ENCODE data around the gene ELP2. TPM values are rescaled to one million over a fixed set of nuclear protein-coding genes. Genes with fewer than 3 reads are reported as not detected.
"Not testable (repeated sequence)": the region's sequence is repeated elsewhere in the genome, so short reads cannot be mapped to it uniquely, and the experiment has no call there.

The ELP2 gene
- total RNA-seq, 1 experiment from 2014 or later, result 96.5 TPM

DNA sequence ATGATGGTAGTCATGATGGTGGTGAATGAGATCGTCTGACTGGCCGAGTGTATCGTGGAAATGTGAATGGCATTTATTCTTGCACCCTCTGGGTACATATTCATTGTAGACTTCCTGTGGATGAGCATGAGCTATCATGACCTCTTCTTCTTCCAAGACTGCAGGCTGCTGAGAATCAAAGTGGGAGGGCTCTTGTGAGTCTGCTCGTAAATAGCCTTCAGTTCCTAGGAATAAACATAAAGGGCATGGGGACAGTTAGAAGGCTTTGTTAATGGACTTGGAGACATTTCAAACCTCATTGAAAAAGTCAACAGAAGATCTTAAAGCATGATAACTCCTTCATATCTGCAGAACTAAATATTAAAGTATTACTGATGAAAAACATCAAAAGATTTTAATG is 15.4 kb upstream of the ELP2 start:
- ChIA-PET POLR2A (ENCODE audit: low non-redundant PET) (no interaction called here), CTCF (no interaction called here)
- H3K27me3 ChIP-seq (replicated peaks; ENCODE audit: insufficient read depth, low read depth, low read length, poor library complexity), result no peaks in the 10 kb centered on the region

GRCh38 chr18:36114738-36115137 is 15.0 kb upstream of the ELP2 start:
- intact Hi-C loops (cut with micrococcal nuclease; ENCODE audit: unreplicated experiment), result no loop called here
- POLR2A ChIA-PET (ENCODE audit: low non-redundant PET), result no interaction called here
- Histone ChIP-seq H3K9me3 (ENCODE audit: low read depth, low read length, poor library complexity, severe bottlenecking) (no peaks in the 10 kb centered on the region), H3K4me1 (ENCODE audit: insufficient read depth, low read length, poor library complexity, severe bottlenecking) (no peaks in the 10 kb centered on the region), H3K4me3 (ENCODE audit: low read depth, low read length, poor library complexity, severe bottlenecking) (no peak overlapping the region), H3K36me3 (ENCODE audit: insufficient read depth, low read length, poor library complexity, severe bottlenecking) (peaks cover 53% of the 10 kb centered on the region), H3K27ac (ENCODE audit: low read depth, low read length, poor library complexity, severe bottlenecking) (no peak overlapping the region), H3K27me3 (replicated peaks; ENCODE audit: insufficient read depth, low read depth, low read length, poor library complexity) (no peaks in the 10 kb centered on the region)
- no TSS peak for BruUV-seq (replicated peaks)
- CTCF ChIA-PET, result no interaction called here
- TF ChIP-seq EZH2 (IDR thresholded peaks at IDR 0.05; ENCODE audit: borderline replicate concordance, low read depth, low read length, poor library complexity, severe bottlenecking), result no peak
- TF ChIP-seq, protein P1, sequence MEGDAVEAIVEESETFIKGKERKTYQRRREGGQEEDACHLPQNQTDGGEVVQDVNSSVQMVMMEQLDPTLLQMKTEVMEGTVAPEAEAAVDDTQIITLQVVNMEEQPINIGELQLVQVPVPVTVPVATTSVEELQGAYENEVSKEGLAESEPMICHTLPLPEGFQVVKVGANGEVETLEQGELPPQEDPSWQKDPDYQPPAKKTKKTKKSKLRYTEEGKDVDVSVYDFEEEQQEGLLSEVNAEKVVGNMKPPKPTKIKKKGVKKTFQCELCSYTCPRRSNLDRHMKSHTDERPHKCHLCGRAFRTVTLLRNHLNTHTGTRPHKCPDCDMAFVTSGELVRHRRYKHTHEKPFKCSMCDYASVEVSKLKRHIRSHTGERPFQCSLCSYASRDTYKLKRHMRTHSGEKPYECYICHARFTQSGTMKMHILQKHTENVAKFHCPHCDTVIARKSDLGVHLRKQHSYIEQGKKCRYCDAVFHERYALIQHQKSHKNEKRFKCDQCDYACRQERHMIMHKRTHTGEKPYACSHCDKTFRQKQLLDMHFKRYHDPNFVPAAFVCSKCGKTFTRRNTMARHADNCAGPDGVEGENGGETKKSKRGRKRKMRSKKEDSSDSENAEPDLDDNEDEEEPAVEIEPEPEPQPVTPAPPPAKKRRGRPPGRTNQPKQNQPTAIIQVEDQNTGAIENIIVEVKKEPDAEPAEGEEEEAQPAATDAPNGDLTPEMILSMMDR (conservative IDR thresholded peaks at IDR 0.05; ENCODE audit: low read depth, low read length), result no peak
- no peak for DNase-seq (ENCODE audit: low spot score)

More for the DNA sequence above, 15.4 kb upstream of the ELP2 start:
- Histone ChIP-seq H3K9me3 (ENCODE audit: low read depth, low read length, poor library complexity, severe bottlenecking) (no peaks in the 10 kb centered on the region), H3K27ac (ENCODE audit: low read depth, low read length, poor library complexity, severe bottlenecking) (no peak overlapping the region), H3K4me1 (ENCODE audit: insufficient read depth, low read length, poor library complexity, severe bottlenecking) (no peaks in the 10 kb centered on the region), H3K4me3 (ENCODE audit: low read depth, low read length, poor library complexity, severe bottlenecking) (no peak overlapping the region), H3K36me3 (ENCODE audit: insufficient read depth, low read length, poor library complexity, severe bottlenecking) (peaks cover 57% of the 10 kb centered on the region)
- BruUV-seq (replicated peaks), result no TSS peak
- TF ChIP-seq EZH2 (IDR thresholded peaks at IDR 0.05; ENCODE audit: borderline replicate concordance, low read depth, low read length, poor library complexity, severe bottlenecking), result no peak
- TF ChIP-seq, protein P1 (conservative IDR thresholded peaks at IDR 0.05; ENCODE audit: low read depth, low read length), result no peak
- intact Hi-C loops (cut with micrococcal nuclease; ENCODE audit: unreplicated experiment), result no loop called here
- DNase-seq (ENCODE audit: low spot score), result no peak

- intact Hi-C loops (cut with micrococcal nuclease; ENCODE audit: unreplicated experiment); H3K4me3 ChIP-seq (ENCODE audit: low read depth, low read length, poor library complexity, severe bottlenecking); BruUV-seq (replicated peaks); H3K4me1 ChIP-seq (ENCODE audit: insufficient read depth, low read length, poor library complexity, severe bottlenecking); DNase-seq (ENCODE audit: low spot score); POLR2A ChIA-PET (ENCODE audit: low non-redundant PET); H3K9me3 ChIP-seq (ENCODE audit: low read depth, low read length, poor library complexity, severe bottlenecking); H3K27ac ChIP-seq (ENCODE audit: low read depth, low read length, poor library complexity, severe bottlenecking); H3K27me3 ChIP-seq (replicated peaks; ENCODE audit: insufficient read depth, low read depth, low read length, poor library complexity); CTCF ChIA-PET: not testable (repeated sequence)
- peaks cover 55% of the 10 kb centered on the region for H3K36me3 ChIP-seq (ENCODE audit: insufficient read depth, low read length, poor library complexity, severe bottlenecking)
These were observed 12.9 kb upstream of the ELP2 start for GRCh38 chr18:36116771-36117170.

- no TSS peak for BruUV-seq (replicated peaks)
- H3K27ac ChIP-seq (ENCODE audit: low read depth, low read length, poor library complexity, severe bottlenecking), result no peak overlapping the region
- H3K27me3 ChIP-seq (replicated peaks; ENCODE audit: insufficient read depth, low read depth, low read length, poor library complexity), result no peaks in the 10 kb centered on the region
- ChIA-PET POLR2A (ENCODE audit: low non-redundant PET) (no interaction called here), CTCF (no interaction called here)
- H3K36me3 ChIP-seq (ENCODE audit: insufficient read depth, low read length, poor library complexity, severe bottlenecking), result peaks cover 57% of the 10 kb centered on the region
- H3K9me3 ChIP-seq (ENCODE audit: low read depth, low read length, poor library complexity, severe bottlenecking), result no peaks in the 10 kb centered on the region
- intact Hi-C loops (cut with micrococcal nuclease; ENCODE audit: unreplicated experiment), result no loop called here
- DNase-seq (ENCODE audit: low spot score), result no peak
- H3K4me3 ChIP-seq (ENCODE audit: low read depth, low read length, poor library complexity, severe bottlenecking), result no peak overlapping the region
- TF ChIP-seq, protein P1 (conservative IDR thresholded peaks at IDR 0.05; ENCODE audit: low read depth, low read length), result no peak
- no peak for TF ChIP-seq EZH2 (IDR thresholded peaks at IDR 0.05; ENCODE audit: borderline replicate concordance, low read depth, low read length, poor library complexity, severe bottlenecking)
- H3K4me1 ChIP-seq (ENCODE audit: insufficient read depth, low read length, poor library complexity, severe bottlenecking), result no peaks in the 10 kb centered on the region
These were observed 9.4 kb upstream of the ELP2 start for GRCh38 chr18:36120297-36120696.

Measured in A673 (cell line).